Measurements from ENCODE around the gene EPHA6. TPM values are rescaled to one million over a fixed set of nuclear protein-coding genes. Genes with fewer than 3 reads are reported as not detected.

Gene EPHA6
- total and polyA plus RNA-seq, 10 of the 15 experiments (the other 5 are each of a cell fraction or from before 2014, with no cell fraction given) = not detected

DNA sequence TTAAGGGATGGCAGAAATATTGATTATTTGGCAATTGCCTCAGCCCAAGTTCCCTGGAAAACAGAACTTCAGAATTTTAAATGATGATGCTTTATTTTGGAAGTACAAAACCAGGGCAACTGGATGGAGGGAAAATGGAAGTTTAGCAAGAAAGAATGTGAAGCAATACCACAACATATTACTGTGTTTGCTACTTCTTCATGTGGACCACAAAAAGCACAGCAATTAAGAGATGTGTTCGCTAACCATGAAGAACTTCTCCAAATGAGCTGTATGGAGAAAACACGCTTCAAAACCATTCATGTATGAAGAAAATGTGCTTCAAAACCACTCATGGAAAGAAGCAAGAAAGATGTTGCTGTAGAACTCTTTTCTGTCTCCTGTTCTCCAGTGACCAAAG lies 885.5 kb downstream of the EPHA6 start:
- no TSS peak for BruUV-seq (replicated peaks)
- ChIA-PET CTCF (interaction anchor here (1.5 kb wide), 1 partner anchor 15 kb away, joined by 3 read pairs; no protein-coding TSS in a partner anchor), POLR2A (no interaction called here), RAD21 (ENCODE audit: unreplicated experiment) (no interaction called here), SMC1A (ENCODE audit: uncharacterized antibody, unreplicated experiment) (no interaction called here)
- in situ Hi-C loops (cut with MboI) (no loop called here), intact Hi-C loops (cut with micrococcal nuclease; ENCODE audit: unreplicated experiment) (no loop called here)
- Histone ChIP-seq H2AFZ (ENCODE audit: control insufficient read depth, low read depth, low read length) (no peak overlapping the region), H3K79me2 (ENCODE audit: control insufficient read depth, insufficient read depth, low read length) (no peaks in the 10 kb centered on the region), H3K9ac (ENCODE audit: control insufficient read depth, insufficient read depth, low read length) (no peak overlapping the region), H3K4me3 (no peak overlapping the region), H3K27me3 (replicated peaks in 1 of 2; ENCODE audit: control insufficient read depth in 2 of 2, insufficient read depth in 2 of 2, low read length in 1 of 2) (no peaks in the 10 kb centered on the region), H4K20me1 (ENCODE audit: control insufficient read depth, insufficient read depth) (no peaks in the 10 kb centered on the region), H3K4me2 (ENCODE audit: control insufficient read depth, insufficient read depth) (no peak overlapping the region), H3K27ac (ENCODE audit: control insufficient read depth, insufficient read depth) (no peak overlapping the region), H3K36me3 (ENCODE audit: control insufficient read depth in 2 of 2, insufficient read depth in 2 of 2, low read length in 1 of 2) (no peaks in the 10 kb centered on the region), H3K4me1 (ENCODE audit: control insufficient read depth, insufficient read depth, low read length) (no peaks in the 10 kb centered on the region), H3K9me3 (replicated peaks; ENCODE audit: control insufficient read depth, insufficient read depth, low read length) (no peaks in the 10 kb centered on the region)
- WGBS (ENCODE audit: insufficient coverage, insufficient replicate concordance, low lambda C conversion rate, missing lambda C conversion rate) = 5% methylated on average over 2 of the region's 2 CpGs
- ATAC-seq = no peak
- no peak for DNase-seq (ENCODE audit: low read depth, low spot score)
- TF ChIP-seq CREM (IDR thresholded peaks at IDR 0.05; ENCODE audit: low read depth) = no peak
- no peak for TF ChIP-seq ZZZ3 (IDR thresholded peaks at IDR 0.05; ENCODE audit: control insufficient read depth, insufficient read length, low read depth)
- no peak for TF ChIP-seq ASH2L (IDR thresholded peaks at IDR 0.05; ENCODE audit: borderline replicate concordance, low read depth)
- no peak for TF ChIP-seq SPI1 (IDR thresholded peaks at IDR 0.05; ENCODE audit: borderline replicate concordance, insufficient read depth, low read depth, low read length)
- no peak for TF ChIP-seq KDM1A (IDR thresholded peaks at IDR 0.05; ENCODE audit: borderline replicate concordance)
- TF ChIP-seq ZBED1 (IDR thresholded peaks at IDR 0.05; ENCODE audit: borderline replicate concordance) = no peak
- no peak for TF ChIP-seq RELA (IDR thresholded peaks at IDR 0.05; ENCODE audit: borderline replicate concordance, partially characterized antibody)
- TF ChIP-seq, protein P1, sequence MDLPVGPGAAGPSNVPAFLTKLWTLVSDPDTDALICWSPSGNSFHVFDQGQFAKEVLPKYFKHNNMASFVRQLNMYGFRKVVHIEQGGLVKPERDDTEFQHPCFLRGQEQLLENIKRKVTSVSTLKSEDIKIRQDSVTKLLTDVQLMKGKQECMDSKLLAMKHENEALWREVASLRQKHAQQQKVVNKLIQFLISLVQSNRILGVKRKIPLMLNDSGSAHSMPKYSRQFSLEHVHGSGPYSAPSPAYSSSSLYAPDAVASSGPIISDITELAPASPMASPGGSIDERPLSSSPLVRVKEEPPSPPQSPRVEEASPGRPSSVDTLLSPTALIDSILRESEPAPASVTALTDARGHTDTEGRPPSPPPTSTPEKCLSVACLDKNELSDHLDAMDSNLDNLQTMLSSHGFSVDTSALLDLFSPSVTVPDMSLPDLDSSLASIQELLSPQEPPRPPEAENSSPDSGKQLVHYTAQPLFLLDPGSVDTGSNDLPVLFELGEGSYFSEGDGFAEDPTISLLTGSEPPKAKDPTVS (IDR thresholded peaks at IDR 0.05; ENCODE audit: low read depth, low read length) = no peak
- TF ChIP-seq ATF7 (IDR thresholded peaks at IDR 0.05; ENCODE audit: low read depth) = no peak
- TF ChIP-seq NFYA (IDR thresholded peaks at IDR 0.05; ENCODE audit: borderline replicate concordance, low read depth, low read length) = no peak
- TF ChIP-seq, protein P2, sequence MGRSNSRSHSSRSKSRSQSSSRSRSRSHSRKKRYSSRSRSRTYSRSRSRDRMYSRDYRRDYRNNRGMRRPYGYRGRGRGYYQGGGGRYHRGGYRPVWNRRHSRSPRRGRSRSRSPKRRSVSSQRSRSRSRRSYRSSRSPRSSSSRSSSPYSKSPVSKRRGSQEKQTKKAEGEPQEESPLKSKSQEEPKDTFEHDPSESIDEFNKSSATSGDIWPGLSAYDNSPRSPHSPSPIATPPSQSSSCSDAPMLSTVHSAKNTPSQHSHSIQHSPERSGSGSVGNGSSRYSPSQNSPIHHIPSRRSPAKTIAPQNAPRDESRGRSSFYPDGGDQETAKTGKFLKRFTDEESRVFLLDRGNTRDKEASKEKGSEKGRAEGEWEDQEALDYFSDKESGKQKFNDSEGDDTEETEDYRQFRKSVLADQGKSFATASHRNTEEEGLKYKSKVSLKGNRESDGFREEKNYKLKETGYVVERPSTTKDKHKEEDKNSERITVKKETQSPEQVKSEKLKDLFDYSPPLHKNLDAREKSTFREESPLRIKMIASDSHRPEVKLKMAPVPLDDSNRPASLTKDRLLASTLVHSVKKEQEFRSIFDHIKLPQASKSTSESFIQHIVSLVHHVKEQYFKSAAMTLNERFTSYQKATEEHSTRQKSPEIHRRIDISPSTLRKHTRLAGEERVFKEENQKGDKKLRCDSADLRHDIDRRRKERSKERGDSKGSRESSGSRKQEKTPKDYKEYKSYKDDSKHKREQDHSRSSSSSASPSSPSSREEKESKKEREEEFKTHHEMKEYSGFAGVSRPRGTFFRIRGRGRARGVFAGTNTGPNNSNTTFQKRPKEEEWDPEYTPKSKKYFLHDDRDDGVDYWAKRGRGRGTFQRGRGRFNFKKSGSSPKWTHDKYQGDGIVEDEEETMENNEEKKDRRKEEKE (IDR thresholded peaks at IDR 0.05) = no peak
- TF ChIP-seq PML (IDR thresholded peaks at IDR 0.05; ENCODE audit: low read length) = no peak
- no peak for TF ChIP-seq POLR2AphosphoS2 (IDR thresholded peaks at IDR 0.05; ENCODE audit: low read depth, low read length)
- no peak for TF ChIP-seq CBX3 (IDR thresholded peaks at IDR 0.05; ENCODE audit: borderline replicate concordance, low read depth)
- TF ChIP-seq, protein P3, sequence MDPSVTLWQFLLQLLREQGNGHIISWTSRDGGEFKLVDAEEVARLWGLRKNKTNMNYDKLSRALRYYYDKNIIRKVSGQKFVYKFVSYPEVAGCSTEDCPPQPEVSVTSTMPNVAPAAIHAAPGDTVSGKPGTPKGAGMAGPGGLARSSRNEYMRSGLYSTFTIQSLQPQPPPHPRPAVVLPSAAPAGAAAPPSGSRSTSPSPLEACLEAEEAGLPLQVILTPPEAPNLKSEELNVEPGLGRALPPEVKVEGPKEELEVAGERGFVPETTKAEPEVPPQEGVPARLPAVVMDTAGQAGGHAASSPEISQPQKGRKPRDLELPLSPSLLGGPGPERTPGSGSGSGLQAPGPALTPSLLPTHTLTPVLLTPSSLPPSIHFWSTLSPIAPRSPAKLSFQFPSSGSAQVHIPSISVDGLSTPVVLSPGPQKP (IDR thresholded peaks at IDR 0.05; ENCODE audit: low read depth, low read length) = no peak
- no peak for TF ChIP-seq SP1 (IDR thresholded peaks at IDR 0.05; ENCODE audit: low read depth, low read length)
- no peak for TF ChIP-seq PAX5 (IDR thresholded peaks at IDR 0.05; ENCODE audit: borderline replicate concordance, low read depth, low read length)
- FAIRE-seq = no peak

Data from GM12878 (cell line).